ENCODE data around the gene CMTM8.
A peak's percentile ranks its signal among the peaks of the same experiment; 100 is the strongest.
"Not testable (repeated sequence)": the region's sequence is repeated elsewhere in the genome, so short reads cannot be mapped to it uniquely, and the experiment has no call there.

CMTM8 gene, protein sequence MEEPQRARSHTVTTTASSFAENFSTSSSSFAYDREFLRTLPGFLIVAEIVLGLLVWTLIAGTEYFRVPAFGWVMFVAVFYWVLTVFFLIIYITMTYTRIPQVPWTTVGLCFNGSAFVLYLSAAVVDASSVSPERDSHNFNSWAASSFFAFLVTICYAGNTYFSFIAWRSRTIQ
- total RNA-seq = 2.9 to 10.9 reads per million in 2 experiments

DNA sequence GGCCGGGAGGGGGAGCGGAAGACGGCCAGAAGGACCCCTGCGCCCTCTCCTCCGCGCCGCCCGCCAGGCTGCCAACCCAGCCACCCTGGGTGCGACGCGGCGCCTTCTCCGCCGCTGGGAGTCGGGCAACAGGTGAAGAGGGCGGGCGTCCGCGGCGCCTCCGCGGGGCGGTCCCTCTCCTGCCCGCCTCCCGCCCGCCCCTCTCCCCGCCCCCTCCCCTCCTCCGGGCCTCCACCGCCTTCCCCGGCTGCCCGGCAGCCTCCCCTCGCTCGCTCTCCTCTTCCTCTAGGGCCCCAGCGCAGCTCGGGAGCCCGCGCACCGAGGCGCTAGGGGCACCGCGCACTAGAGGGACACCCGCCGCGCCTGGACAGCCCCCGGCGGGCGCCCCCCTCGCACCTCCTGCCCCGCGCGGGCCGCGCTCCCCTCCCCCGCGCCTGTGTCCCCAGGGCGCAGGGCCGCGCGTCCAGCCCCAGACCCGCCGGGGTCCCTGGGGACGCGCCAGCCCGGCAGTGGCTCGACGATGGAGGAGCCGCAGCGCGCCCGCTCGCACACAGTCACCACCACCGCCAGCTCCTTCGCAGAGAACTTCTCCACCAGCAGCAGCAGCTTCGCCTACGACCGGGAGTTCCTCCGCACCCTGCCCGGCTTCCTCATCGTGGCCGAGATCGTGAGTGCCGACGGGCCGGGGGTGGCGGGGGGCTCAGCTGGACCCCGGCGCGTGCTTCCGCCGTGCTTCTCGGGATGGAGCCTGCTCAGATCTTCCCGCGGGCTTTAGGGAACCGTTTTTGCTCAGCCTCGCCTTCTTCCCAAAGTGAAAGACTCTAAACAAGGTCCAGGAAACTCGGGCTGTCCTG is at the start of gene CMTM8:
CMTM8 (plus strand) TSS at position 228 of the 854 bp plus-strand sequence; CDS start at position 521, 293 bp downstream.
- DNase-seq (ENCODE audit: low read depth) = peak; percentile 62

DNA sequence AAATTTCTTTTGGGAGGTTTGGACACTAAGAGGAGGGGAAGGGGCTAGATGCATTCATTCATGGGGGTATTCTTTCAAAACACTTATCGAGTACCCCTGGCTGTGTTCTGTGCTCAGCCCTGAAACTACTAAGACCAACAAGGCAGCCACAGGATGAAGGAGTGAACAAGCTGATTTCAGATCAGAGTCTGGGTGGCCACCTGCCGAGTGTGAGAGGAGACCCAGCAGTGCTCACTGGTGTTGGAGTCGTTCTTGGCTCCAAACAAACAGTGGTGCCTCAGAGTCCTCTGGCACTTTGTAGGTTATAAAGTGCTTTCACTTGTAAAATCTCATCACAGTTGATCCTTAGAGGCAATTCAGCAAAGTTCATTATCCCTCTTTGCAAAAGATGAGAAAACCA is 48.8 kb upstream of the CMTM8 start:
- DNase-seq (ENCODE audit: low read depth) = no peak

DNA sequence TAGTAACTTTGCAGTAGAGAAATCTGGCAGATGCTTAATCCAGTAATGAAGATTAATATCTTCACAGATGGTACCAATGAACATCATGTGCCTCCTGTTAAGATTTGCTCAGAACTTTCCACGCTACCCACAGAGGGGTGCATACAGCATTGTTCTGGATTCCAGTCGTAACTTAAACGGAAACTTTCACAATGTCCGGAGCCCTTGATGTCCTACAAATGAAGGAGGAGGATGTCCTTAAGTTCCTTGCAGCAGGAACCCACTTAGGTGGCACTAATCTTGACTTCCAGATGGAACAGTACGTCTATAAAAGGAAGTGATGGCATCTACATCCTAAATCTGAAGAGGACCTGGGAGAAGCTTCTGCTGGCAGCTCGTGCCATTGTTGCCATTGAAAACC is 47.9 kb upstream of the CMTM8 start:
- DNase-seq (ENCODE audit: low read depth) = not testable (repeated sequence)

DNA sequence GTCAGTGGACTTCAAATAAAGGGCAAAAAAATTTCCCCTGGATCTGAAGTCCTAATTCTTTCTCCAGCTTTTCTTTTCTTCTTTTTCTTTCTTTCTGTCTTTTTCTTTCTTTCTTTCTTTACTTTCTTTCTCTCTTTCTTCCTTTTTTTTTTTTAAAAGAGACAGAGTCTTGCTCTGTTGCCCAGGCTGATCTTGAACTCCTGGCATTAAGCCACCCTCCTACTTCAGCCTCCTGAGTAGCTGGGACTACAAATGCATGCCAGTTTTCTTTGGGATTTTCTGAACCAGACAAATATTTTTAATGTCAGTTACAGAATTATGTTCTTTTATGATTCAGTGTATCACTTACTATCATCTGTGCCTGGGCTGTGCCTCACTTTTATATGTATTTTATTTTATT is 45.4 kb upstream of the CMTM8 start:
- DNase-seq (ENCODE audit: low read depth) = no peak

DNA sequence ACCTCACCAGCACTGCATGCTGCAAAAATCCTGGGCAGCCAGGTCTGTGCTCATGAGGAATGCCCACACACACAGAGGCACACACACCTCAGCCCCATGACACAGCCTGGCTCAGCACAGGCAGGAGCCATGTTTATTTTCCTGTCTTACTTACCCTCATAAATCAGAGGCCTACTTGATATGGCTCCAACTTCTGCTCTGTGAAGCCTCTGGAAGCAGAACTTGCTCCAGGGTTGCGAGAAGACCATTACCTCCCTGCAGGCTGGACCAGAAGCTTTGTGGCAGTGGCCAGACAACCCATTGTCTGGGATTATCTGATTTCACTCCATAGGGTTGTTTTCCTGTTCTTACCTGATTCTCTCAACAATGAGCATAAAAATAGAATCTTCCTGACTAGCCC is 43.8 kb upstream of the CMTM8 start:
- no peak for DNase-seq (ENCODE audit: low read depth)

DNA sequence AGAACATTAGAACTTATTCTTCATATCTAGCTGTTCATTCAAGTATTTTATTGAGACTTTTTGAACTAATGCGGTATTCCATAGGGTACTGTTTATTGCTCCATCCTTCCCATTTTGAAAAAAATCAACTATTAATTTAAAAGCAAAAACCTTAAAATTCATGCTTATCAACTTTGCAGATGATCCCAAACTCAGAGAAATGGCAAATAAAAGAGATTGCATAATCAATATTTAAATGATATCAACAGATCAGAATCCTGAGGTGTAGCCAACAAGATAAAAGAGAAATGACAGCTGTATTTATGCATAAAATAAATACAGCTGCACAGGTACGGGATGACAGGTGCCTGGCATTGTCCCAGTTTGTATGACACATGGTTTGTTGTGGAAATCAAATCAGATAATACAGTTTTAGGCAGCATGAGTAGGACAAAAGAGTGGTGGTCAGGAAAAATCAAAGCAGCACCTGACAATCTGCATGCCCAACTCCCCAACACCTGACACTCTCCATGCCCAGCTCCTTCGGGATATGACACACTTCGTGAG is 42.4 kb upstream of the CMTM8 start:
- no peak for DNase-seq (ENCODE audit: low read depth)

DNA sequence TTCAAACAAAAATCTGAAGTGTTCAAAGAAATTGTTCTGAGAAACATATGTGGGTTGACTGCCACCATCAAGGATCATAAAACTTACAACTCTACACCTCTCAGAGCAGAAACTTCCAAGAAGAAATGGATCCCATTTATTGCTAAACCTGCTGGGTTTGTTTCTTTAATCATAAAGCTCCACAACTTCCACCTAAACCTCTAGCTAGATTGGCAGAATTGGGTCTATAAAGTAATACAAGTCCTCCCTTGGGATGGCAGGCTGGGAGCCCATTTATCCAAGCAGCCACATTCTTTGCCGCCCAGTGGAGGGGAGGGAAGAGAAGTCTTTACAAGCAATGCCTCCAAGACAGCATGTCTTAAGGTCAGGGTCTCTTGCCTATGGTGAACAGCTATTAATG is 40.5 kb upstream of the CMTM8 start:
- DNase-seq (ENCODE audit: low read depth) = no peak

- no peak for DNase-seq (ENCODE audit: low read depth)
Measured at GRCh38 chr3:32198714-32199113, 39.8 kb upstream of the CMTM8 start.

DNA sequence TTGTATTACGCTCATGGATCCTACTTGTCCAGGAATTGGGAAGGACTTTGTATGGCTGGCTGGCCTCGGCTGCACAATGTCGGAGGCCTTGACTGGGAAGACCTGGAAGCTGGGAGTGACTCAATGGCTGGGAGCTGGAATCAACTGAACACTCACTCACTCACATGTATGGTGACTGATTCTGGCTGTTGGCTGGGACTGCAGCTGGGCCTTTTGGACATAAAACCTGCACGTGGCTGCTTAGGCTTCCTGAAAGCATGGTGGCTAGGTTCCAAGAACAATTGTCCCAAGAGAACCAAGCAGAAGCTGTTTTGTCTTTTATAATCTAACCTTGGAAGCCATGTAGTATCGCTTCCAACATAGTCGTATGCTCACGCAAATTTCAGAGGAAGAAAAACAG is 38.0 kb upstream of the CMTM8 start:
- DNase-seq (ENCODE audit: low read depth) = no peak

DNA sequence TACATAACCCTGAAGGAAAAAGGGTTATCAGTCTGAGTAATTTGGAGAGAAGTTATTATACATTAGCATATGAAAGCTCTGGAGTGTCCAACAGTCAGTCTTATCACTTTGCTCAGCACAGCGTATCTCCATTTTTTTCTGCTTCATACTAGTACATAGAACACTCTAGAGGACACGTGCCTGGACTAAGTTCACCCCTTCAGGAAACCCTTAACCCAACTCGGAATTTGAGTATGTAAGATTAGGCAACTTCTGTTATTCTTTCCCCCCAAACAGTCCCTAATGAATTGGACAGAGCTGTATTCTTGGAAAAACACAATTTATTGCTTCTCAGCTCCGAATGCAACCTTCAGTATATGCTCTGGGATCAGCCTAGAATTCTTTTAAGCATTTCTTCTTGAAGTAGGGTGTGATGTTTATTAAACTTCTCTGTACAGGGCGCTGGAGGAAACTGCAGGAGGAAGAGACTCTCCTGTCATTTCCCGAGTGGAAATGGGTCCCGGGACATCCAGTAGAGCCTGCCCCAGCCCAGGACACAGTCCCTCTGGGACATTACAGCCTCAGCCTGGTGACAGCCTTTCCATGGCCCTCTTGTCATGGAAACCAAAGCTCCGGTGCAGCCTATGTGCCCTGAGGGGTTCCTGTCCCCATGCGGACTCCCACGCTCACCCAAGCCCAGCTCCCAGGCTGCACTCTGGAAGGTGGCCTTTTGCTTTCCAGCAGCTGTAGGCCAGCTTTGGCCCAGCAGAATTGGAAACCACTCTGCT is 37.3 kb upstream of the CMTM8 start:
- DNase-seq (ENCODE audit: low read depth) = no peak

GRCh38 chr3:32202496-32202895 is 36.0 kb upstream of the CMTM8 start:
- no peak for DNase-seq (ENCODE audit: low read depth)

GRCh38 chr3:32203854-32204253 is 34.6 kb upstream of the CMTM8 start:
- no peak for DNase-seq (ENCODE audit: low read depth)

- DNase-seq (ENCODE audit: low read depth) = no peak
Measured at GRCh38 chr3:32208447-32208846, 30.0 kb upstream of the CMTM8 start.

- no peak for DNase-seq (ENCODE audit: low read depth)
Measured at GRCh38 chr3:32215185-32215584, 23.3 kb upstream of the CMTM8 start.

GRCh38 chr3:32216172-32216783 is 22.2 kb upstream of the CMTM8 start:
- DNase-seq (ENCODE audit: low read depth) = no peak

DNA sequence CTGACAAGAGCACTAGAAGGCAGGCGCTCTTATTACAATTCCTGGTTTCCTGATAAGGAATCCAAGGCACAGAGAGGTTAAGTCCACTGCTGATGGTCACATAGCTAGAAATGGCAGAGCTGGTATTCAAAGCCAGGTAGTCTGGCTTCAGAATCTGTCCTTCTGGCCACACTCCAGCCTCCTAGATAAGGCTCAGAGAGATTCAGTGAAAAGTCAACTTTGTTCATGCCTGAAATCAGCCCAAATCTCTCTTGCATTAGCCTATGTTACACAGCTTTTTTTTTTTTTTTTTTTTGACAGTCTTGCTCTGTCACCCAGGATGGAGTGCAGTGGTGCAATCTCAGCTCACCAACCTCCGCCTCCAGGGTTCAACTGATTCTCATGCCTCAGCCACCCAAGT is 21.1 kb upstream of the CMTM8 start:
- DNase-seq (ENCODE audit: low read depth) = no peak

GRCh38 chr3:32219537-32219936 is 18.9 kb upstream of the CMTM8 start:
- no peak for DNase-seq (ENCODE audit: low read depth)

- DNase-seq (ENCODE audit: low read depth) = no peak
Measured at GRCh38 chr3:32220006-32220405, 18.5 kb upstream of the CMTM8 start.

DNA sequence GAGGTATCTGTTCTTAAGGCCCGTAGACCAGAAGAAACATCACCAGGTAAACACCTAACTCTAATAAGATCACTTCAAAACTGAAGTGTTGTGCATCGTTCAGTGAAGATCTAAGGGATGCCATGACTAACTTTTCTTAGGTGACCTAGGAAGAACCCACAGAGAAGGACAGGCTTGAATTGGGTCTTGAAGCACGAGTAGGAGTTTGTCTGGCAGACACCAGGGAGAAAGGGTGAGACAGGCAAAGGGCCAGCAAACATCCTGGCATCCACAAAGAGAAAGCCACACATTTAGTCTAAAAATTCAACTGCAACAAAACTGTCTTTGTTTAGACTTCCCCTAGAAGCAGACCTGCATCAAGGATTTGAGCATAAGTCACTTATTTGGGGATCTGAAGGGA is 15.5 kb upstream of the CMTM8 start:
- no peak for DNase-seq (ENCODE audit: low read depth)

GRCh38 chr3:32224016-32224516 is 14.4 kb upstream of the CMTM8 start:
- no peak for DNase-seq (ENCODE audit: low read depth)

DNA sequence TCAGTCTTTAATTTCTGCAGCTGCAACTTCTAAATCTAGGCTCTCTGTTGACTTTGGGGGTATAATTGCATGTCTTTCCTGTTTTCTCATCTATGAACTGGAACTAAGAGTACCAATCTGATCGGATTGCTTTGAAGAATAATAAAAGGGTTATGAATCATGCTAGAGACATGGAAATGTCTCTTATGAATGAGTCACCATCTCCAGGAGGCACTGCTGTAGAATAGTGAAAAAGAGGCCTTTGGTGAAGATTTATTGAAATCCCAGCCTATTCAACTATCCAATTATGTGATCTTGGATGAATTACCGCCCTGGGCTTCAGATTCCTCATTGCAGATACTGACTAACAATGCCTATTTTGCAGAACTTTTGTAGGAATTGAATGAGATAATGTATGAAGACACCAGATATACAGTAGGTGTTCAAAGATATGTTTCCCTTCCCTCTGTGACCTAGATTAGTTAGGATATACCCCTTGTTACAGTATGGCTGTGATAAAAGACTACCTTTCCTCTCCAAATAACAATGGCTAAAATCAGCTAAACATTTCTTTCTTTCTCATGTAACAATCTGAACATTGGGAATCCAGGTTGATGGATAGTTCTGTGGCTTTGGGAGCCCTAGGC is 11.5 kb upstream of the CMTM8 start:
- no peak for DNase-seq (ENCODE audit: low read depth)
